GM03348 (cell line): ENCODE results near the gene KRT6C.
"Not testable (repeated sequence)": the region's sequence is repeated elsewhere in the genome, so short reads cannot be mapped to it uniquely, and the experiment has no call there.

Experiments used
- DNase-seq: peaks from one replicate; pipeline ENCODE4 v3.0.0; 2012; ENCODE audit warnings: low spot score

The KRT6C gene

DNA sequence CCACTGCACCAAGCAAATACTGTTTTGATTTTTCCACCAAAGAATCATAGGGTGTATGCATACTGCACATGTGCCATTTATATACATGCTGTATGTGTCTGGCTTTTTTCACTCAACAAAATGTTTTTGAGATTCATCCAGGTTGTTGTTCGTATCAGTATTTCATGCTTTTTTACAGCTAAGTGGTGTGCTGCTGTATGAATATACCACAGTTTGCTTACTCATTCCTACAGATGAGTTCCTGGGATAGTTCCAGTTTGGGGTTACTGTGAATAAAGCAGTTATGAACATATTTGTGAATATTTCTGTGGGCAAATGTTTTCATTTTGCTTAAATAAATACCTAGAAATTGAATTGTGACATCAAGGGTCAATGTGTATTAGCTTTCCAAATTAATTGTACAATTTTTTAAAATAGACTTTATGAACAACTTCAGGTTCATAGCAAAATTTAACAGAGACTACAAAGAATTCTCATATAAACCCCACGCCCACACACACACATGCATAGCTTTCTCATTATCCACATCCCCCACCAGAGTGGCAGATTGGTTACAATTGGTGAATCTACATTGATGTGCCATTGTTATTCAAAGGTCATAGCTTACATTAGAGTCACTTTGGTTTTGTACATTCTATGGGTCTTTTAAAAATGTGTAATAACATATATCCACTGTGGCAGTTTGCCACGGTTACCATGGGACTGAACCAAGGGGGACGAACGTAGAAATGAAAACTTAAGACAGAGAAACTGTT lies 26.4 kb upstream of the KRT6C start:
- DNase-seq, result no peak

DNA sequence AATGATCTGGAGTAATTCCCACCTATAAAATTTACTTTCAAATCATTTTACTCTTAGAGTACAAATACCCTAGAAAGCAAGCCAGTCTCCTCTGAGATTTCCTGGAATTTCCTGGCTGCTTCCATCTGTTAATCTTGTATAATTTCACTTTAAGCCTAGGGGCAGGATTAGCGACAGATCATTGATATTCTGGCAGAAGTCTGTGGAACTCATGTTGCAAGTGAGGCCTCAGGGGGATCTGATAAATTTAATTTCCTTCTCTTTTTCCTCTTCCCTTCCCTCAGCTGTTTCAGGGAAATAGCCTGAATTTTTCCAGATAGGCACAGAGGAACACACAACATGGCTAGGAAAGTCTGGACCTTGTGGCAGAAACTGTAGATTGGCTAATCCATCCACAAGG lies 25.3 kb upstream of the KRT6C start:
- no peak for DNase-seq

DNA sequence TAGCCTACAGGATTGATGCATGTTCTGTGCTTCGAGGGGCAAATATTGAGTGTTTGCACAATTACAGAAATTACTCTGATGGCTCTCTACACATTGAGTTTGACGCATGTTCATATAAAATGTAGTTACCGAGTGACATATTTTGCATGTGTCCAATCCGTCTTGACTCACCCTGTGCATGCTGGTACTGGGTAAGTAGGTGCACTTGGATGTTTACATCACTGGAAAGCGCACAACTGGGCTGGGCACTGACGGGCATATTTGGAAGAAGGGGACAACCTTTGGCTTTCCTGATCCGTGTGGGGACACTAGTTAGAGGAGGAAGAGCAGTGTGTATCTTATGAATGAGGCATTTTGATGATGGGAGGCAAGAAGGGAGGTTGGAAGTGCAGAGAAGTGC lies 24.4 kb upstream of the KRT6C start:
- no peak for DNase-seq

DNA sequence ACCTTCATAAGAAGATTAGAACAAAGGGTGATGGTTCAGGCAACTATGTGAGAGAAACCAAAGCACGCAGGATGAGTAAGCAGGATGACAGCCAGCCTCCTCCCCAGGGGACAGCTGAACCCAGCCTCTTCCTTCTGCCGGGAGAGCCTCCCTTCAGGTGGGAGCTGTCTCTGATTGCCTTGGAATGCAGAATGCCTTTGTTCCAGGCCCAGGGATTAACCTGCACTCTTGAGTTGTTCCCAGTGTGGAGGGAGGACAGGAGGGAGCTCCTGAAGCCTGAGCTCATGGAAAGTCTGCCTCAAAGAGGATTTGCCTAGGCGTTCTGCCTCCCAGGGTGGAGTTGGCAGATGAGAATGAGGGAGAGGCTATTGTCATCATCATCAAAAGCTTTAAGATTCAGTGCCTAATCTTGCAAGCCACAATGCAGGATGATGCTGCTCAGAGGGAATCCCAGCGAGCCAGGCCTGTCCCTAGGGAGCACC lies 23.0 kb upstream of the KRT6C start:
- peak; percentile 84 for DNase-seq

DNA sequence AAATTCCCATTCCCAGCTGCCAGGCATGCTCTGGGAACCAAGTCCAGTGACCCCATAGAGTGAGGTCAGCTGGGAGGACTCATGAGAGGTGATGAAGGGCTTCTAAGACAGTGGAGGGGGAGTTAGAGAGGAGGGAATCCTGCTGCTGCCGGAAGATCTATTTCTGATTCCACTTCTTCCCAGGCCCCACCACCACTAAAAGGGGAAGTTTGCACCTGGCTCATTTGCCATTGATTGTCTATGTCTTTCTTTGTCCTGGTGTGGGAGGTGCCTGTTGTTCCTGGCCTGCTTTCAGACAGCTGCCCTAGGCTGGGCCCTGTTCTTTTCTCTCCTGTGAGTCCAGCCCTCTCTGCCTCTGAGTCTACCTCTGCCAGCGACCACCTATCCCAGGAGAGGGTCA lies 22.4 kb upstream of the KRT6C start:
- DNase-seq, result no peak

DNA sequence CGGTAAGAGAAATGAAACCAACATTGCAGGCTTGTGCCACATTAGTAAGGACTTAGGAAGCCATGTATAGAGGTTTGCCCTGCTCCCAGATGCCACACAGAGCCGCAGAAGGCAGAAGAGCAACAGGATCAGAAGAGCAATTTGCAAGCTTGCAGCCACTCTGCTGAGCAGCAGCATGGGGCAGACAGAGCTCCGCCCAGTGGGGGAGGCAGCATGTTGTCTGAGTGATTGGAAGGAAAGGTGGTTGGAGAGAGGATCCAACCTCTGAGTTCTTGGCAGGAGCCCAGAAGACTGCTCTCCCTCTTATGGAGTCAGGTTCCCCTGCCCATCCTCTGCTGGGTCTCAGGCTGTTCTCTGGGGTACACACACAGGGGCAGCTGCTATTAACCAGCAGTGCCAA lies 21.8 kb upstream of the KRT6C start:
- DNase-seq, result no peak

DNA sequence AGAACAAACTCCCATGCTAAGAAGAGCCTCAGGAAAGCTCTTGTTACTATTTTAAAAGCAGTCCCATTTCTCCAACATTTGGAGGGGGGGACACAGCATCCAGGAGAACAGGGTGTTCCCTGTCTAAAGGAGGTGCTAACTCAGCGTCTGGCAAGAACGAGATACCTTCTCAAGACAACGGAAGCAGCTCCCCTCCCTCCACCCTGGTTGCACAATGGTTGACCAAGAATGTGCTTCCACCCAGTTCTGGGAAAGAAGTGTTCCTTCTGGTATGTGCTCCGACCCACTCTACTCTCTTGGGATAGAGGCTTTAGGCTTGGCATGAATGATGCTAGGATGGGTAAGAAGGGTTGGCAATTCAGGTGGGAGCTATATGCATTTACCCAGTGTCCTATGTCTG lies 20.9 kb upstream of the KRT6C start:
- DNase-seq, result peak; percentile 77

DNA sequence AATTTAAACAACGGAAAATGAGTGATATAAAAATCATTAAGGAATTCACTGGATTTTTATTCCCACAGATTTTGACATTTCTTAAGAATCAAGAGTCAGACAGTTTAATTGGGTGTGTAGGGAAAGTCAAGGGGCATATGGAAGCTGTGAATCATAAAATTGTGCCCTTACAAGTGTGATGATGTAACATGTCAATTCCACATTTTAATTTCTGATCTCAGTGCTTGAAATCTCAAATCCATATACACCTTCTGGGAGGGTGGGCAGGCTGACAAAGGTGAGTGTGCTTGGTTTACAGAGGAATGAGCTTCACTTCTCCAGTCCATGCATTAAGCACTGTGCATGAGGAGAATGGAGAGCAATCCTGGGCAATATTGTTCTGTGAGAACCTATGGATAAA lies 20.5 kb upstream of the KRT6C start:
- no peak for DNase-seq

DNA sequence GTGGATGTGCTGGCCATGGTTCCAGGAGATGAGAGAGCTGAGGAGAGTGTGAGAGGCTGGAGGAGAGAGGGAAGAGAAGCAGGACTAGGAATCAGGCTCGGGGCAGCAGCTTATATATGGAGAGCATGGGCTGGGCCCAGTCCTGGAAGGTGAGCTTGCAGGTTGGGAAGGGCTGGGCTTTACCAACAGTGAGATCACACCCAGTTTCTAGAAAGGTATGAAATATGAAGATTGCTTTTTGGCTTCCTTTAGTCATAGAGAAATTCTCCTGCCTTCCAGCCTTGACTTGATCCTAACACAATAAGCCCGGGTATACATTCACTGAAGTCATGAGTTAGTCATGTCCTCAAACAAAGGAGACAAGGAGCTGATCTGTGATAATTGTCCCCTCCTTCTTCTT lies 19.6 kb upstream of the KRT6C start, which contains the start of gene KRT6A:
TSS of gene KRT6A (minus strand) at position 86 of the 400 bp plus-strand sequence. CDS start at position 17, 69 bp downstream.
- no peak for DNase-seq

DNA sequence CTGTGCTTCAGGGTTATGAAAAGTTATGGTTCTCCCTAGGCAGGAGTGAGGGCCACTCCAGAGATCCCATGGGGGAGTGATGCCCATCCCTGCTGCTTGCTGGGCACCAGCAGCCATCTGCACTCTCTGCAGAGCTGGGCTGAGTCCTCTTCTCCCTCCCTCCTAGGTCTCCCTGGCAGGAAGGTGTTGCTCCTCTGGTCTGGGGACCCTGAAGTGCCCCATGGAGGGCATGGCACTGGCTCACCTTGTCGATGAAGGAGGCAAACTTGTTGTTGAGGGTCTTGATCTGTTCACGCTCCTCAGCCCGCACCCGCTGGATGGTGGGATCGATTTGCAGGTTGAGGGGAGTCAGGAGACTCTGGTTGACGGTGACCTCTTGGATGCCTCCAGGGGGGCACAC lies 18.8 kb upstream of the KRT6C start:
- not testable (repeated sequence) for DNase-seq

DNA sequence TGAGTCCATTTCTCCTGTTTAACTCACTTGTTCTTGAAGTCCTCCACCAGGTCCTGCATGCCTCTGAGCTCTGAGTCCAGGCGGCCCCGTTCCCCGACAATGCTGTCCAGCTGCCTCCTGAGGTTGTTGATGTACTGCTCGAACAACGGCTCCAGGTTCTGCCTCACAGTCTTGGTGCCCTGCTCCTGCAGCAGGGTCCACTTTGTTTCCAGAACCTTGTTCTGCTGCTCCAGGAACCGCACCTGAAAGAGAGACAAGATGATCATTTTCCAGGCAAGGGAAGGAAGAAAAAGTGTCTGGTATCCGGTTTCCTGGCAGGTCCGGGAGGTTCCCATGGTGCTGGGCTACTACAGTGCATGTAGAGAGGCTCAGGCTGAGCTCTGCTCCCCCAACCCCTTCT lies 17.9 kb upstream of the KRT6C start:
- DNase-seq, result not testable (repeated sequence)

DNA sequence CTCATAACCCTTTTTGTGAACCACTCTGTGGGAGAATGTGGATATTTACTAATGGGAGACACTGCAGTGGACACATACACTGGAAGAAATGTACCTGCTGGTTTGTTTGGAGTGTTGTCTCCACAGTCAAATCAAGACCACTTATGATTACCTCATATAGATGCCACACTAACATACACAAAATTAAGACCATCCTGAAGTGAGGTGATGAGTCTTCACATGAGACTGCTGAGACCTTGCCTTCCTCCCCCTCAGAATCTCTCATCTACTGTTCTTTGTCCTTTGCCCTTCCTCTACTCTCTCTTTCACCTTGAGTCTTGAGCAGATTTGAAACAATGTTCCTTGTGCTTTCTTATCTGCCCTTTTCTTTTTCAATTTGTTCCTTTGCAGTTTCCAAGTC lies 15.1 kb upstream of the KRT6C start:
- no peak for DNase-seq

DNA sequence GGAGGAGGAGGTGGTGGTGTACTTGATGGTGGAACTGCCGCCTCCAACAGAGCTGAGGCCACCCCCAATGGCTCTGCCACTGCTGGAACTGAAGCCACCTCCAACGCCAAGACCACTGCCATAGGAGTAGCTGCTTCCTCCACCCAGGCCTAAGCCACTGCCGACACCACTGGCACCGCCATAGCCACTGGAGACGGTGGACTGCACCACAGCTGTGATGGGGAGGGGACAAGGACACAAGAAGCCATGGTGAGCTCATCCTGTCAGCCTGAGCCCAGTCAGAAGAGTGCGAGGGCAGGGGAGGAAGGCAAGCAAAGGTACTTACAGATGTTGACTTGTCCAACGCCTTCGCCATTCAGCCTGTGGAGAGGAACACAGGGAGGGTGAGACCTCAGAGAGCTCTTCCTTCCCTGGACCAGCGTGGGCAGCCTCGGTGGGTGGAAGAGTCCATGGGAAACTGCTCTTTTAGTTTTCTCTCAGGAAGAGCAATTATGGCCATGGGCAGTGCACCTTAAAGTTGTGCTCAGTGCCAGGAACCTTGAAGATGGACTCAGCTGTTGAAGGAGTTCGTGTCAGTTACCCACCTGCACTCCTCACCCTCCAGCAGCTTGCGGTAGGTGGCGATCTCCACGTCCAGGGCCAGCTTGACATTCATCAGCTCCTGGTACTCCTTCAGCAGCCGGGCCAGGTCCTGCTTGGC lies 14.3 kb upstream of the KRT6C start:
- not testable (repeated sequence) for DNase-seq

DNA sequence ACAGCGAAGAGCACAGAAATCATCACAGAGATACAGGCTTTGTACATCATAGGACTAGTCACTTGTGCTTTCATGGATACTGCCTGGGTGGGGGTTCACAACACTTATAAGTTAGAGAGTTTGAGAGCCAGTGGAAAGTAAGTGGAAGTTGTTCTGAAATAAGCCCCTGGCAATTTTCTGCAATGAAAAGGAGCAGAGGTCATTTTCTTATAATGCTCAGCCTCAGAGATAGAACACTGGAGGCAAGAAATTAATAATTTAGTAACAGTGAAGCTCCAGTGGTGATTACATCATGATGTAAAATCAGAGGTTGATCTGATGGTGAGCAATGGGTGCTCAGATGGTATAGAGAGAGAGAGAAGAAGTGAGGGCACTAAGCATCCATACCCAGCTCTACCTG lies 13.6 kb upstream of the KRT6C start:
- DNase-seq, result no peak

DNA sequence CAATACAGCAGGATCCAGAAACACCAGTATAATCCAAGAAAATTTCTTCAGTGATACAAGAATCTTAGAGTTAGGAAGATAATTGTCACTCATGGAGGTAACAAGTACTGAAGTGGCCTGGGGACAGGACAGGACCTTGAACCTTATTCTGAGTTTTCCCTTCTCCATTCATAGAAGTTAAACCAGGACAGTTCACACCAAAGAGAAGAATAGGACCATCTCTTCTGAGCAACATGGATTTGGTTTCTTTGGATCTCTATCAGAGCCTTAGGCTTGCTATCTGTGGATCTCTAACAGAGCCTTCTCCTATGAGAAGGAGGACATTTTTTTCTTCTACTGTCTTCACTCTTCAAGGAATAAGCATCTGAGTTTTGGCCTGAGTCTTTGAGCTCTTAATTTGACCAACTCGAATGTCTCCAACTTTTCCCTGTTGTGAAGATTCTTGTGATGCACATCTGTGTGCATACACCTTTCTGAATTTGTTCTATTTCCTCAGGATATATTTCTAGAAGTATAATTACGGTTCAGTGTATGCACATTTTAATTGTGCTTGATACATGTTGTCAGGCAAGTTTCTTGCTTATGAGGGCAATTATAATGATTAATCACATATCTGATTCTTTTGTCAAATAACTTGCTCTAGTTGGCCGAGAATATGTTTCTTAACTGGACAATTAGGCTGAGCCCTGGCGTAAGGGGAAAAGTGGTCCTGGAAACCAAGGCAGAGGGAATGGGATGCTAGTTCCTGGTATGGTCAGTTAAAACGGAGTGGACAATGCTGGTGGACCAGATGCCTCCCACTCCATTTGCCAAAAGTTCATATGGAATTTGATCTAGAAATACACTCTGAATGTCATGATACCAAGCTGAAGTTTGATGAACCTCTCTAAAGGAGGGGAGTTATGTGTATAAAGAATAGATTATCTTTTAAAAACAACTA lies 12.8 kb upstream of the KRT6C start:
- no peak for DNase-seq

DNA sequence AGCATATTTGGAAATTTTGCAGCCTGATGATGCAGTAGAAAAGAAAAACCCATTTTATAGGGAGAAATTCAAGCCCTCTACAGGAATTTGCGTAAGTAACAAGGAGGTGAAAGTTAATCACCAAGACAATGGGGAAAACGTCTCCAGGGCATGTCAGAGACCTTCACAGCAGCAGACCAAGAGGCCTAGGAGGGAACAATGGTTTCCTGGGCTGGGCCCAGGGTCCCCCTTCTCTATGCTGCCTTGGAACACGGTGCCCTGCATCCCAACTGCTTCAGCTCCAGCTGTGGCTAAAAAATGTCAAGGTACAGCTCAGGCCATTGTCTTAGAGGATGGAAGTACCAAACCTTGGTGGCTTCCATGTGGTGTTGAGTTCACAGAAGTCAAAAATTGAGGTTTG lies 6.5 kb upstream of the KRT6C start:
- DNase-seq, result no peak

DNA sequence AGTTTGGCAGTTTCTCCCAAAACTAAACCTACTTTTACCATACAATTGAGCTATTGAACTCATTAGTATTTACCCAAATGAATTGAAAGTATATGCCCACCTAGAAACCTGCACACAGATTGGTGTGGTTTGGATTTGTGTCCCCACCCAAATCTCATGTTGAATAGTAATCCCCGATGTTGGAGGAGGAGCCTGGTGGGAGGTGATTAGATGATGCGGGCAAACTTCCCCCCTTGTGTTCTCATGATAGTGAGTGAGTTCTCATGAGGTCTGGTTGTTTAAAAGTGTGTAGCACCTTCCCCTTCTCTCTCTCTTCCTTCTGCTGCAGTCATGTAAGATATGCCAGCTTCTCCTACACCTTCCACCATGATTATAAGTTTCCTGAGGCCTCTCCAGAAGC lies 4.0 kb upstream of the KRT6C start:
- DNase-seq, result no peak

DNA sequence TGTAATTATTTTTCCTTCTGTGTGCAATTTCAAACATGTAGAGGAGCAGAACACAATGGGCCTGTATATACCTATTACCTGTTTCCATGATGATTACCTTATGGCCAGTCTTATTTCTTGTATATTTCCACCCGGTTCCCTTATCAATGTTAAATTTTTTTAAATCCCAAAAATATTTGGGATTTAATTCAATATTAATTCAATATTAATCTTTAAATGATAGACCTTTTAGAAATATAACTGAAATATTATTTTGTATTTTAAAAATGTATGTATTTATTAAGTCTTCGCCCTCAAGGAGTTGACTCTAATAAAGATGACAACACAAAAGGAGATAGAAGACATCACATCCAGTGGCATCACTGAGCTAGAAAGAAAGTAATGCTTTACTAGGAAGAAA lies 607 bp upstream of the KRT6C start:
- DNase-seq, result no peak

DNA sequence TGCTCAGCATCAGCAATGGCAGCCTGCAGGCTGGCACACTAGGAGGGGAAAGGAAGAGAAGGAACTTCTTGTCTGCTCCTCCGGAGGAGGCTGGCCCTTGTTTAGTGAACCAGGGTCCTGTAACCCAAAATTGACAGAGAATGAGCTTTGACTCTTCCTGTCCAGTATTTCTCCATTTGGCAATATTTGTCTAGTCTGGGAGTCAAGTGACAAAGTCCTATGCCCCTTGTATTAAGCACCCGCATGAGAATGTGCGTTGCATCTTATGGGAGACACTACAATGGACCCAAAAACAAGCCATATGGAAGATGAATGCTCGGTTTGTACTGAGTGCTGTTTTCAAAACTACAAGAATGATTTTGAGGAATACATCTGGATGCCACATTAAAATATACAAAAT lies 3.8 kb downstream of the KRT6C start:
- no peak for DNase-seq

DNA sequence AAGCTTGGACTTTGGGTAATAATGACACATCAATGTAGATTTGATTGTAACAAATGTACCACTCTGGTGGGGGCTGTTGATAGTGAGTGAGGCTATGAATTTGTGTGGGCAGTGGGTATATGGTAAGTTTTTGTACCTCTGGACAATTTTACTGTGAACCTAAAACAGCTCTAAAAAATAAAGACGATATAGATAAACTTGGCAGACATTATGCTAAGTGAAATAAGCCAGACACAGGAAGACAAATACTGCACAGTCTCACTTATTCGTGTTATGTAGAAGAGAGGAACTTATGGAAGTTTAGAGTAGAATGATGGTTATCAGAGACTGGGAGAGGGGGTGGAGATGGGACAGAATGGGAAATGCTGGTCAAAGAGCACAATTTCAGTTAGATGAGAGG lies 8.7 kb downstream of the KRT6C start:
- no peak for DNase-seq

DNA sequence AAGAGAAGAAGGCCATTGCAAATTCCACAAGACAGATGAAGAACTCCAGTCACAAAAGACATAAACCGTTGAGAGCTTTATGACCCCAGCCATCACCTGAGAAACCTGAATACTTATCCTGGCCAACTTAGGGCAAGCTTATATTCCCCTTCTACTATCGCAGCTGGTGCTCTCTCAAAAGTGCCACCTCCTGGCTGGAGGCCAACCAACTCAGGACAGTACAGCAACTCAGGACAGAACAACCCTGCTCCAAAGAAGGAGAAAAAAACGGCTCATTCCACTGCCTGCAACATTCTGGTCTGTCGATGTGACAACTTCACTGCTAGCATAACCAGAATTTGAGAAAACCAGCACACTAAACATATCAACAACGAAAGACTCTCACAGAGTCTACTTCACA lies 11.9 kb downstream of the KRT6C start:
- no peak for DNase-seq

DNA sequence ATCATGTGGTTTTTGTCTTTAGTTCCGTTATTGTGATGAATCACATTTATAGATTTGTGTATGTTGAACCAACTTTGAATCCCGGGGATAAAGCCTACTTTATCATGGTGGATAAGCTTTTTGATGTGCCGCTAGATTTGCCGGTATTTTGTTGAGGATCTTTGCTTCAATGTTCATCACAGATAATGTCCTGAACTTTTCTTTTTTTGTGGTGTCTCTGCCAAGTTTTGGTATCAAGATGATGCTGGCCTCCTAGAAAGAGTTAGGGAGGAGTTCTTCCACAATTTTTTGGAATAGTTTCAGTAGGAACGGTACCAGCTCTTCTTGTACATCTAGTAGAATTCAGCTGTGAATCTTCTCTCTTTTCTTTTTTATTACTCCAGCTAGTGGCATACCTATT lies 14.7 kb downstream of the KRT6C start:
- no peak for DNase-seq

DNA sequence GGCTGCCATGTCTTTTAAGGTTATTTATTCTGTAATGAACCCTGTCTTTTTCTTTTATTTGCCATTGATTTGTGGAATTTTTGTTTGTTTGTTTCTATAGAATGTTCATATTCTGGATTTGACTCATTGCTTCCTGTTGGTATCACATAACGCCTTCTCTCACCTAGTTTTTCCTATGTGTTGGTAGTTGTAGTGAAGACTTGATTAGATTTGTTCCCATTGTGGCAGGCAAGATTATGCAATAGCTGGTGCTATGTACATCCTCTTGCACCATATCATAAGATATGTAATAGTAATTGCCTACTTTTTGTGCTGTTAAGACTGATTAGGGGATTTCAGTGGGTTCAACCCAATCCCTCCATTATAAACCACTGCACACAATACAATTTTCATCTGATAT lies 17.8 kb downstream of the KRT6C start:
- DNase-seq, result no peak
